B cell (primary cell): ENCODE data around the gene RBM28.

ENCODE experiments used
- CTCF ChIP-seq: fragments of 200-600 bp; IDR thresholded peaks from one replicate; pipeline ENCODE4 v1.8.0; 2022; ENCODE audit warnings: antibody characterized with exemption, mild to moderate bottlenecking
- EZH2 ChIP-seq: IDR thresholded peaks from 2 replicates; pipeline ENCODE4 v1.6.1; 2012; ENCODE audit warnings: borderline replicate concordance, low read depth, mild to moderate bottlenecking, moderate library complexity, low read length; ENCODE audit not compliant: insufficient read depth, poor library complexity, severe bottlenecking

DNA sequence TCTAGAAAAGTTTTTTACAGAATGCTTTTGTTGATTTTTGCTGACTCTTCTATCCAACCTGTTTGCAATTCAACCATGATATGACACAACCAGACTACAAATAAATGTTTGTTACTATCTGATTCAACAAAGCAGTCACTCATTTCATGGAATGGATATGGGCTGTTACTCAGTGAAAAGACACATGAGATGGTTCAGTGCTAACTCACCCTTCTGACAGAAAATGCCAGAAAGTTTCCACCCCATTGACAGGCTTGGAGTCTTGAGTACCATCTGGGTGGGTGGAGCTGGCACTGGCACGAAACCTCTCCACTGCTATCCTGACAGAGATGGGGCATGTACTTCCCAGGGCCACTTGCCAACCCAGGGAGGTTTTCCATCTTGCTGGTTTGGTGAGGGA, 39.5 kb downstream of the RBM28 start:
- TF ChIP-seq CTCF: no peak
- TF ChIP-seq EZH2: no peak
